D721Med (cell line): ENCODE measurements around the gene ARHGAP45.
"Not testable (repeated sequence)": the region's sequence is repeated elsewhere in the genome, so short reads cannot be mapped to it uniquely, and the experiment has no call there.

Experiments
- DNase-seq: peaks from one replicate; pipeline ENCODE4 v3.0.0; 2011; ENCODE audit warnings: low spot score; ENCODE audit not compliant: insufficient read length
- FAIRE-seq: peaks from 2 replicates; lab custom pipeline; 2011; peaks lifted over from hg19 to GRCh38; lab: Jason Lieb, UNC
- CTCF ChIP-seq: IDR thresholded peaks from 2 replicates; pipeline ENCODE4 v1.5.1; 2012; ENCODE audit warnings: mild to moderate bottlenecking, control low read depth; ENCODE audit not compliant: insufficient read depth; ENCODE audit errors: missing control alignments

ARHGAP45 gene

GRCh38 chr19:1128106-1128505 lies 61.1 kb downstream of the ARHGAP45 start:
- TF ChIP-seq CTCF, result no peak
- FAIRE-seq (no peak), DNase-seq (no peak)

DNA sequence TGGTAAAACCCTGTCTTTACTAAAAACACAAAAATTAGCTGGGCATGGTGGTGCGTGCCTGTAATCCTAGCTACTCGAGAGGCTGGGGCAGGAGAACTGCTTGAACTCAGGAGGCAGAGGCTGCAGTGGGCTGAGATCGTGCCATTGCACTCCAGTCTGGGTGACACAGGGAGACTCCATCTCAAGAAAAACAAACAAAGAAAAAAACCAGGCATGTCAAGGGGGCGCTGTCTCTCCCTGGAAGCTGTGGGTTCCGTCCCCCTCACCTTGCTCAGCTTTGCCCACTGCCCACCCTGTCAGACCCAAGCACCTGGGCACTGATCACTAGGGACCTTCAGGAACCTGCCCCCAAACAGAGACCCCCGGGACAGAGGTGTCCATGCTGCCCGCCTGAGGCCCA lies 62.1 kb downstream of the ARHGAP45 start:
- not testable (repeated sequence) for DNase-seq, FAIRE-seq

DNA sequence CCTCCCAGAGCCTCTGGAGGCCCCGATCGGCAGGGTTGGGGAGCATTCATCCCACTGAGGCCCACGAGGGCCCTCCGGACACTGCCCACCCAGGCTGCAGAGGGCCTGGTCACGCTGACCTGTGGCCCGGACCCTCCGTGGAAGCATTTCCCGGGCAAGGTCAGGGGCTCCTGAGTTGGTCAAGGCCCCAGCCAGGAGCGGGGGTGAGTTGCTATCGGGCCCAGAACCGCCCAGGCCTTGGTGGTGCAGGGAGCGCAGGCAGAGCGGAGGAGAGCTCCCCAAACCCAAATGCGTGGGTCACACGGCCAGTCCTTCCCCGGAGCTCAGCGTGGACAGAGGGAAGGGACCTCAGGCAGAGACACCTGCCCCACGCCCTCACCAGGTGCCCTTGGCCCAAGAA lies 62.6 kb downstream of the ARHGAP45 start:
- FAIRE-seq (no peak), DNase-seq (no peak)
- no peak for TF ChIP-seq CTCF

DNA sequence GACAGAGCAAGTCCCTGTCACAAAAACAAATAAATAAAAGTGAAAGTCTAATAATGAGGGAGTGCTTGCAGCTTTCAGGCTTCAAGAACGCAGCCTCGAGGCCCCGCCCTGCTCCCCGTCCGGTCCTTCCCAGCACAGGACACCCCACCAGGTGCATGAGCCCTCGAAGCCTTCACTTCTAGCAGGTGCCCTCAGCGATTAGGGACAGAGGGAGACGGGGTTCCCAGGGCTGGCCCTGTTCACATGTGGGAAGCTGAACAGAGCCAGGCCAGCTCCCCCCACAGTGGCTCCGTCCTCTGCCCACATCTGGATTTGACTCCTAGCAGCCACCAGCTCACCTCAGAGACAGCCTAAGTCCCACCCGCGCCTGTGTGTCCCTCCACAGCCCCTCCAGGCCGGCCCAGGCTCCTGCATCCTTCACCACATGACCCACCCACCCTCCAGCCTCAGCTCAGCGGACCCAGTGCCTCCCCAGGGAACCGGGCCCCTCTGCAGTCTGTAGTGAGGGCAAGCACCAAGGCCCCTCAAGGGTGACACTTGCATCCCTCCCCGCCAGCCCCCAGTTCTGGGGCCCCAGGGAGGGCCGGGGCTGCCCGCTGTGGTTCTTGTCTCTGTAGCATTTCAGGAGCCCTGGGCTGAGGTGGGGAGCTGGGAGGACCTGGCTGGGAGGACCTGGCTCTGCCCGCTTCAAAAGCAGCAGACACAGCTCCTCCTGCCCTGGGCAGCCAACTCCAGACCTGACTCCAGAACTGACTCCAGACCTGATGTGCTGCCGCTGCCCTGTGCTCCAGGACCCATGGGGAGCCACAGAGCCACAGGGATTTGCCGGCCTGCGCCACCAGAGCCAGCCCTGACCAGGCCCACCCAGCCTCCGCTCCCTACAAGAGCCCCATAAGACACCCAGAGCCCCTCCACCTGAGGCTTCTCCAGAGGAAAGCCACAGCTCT lies 64.1 kb downstream of the ARHGAP45 start:
- DNase-seq, result no peak
- no peak for FAIRE-seq
- no peak for TF ChIP-seq CTCF

- no peak for TF ChIP-seq CTCF
- FAIRE-seq (no peak), DNase-seq (no peak)
Observed at GRCh38 chr19:1131718-1132551, 65.0 kb downstream of the ARHGAP45 start.

DNA sequence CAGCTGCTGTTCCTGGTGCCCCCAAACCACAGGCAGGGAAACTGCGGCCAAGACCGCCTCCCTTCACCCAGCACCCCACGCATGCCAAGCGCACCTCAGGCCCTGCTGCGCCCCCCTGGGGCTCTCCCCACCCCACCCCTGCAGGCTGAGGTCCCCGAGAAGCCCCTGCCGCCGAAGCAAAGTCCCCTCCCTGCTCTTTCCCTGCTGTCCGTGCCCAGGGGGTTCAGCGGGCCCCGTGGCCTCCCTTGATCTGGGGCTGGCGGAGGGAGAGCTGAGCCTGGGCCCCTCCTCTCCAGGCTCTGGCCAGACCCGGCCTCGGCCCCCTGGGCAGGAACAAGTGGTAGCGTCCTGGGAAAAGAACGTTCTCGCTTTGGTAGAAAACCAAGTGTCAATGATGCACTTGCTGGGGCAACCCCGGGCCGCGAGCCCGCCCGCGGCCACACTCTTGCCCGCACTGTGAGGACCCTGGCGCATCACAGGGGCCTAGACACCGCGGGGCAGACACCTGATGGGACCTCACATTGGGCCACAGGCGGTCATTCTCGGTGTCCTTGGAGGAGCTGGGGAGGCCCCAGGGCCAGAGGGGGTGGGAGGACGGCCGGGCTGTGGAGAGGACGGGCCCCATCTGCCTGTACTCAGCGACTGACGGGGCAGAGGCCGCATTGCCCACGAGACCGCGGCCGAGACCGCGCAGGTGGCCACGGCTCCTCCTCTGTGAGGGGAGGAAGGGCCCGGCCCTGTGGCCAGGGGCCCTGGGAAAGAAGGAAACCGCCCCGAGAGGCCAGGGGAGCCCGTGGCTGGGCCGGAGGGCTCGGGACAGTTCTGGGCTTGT lies 65.8 kb downstream of the ARHGAP45 start:
- FAIRE-seq (no peak), DNase-seq (no peak)
- TF ChIP-seq CTCF, result no peak

GRCh38 chr19:1133471-1133929 lies 66.5 kb downstream of the ARHGAP45 start:
- no peak for FAIRE-seq
- no peak for TF ChIP-seq CTCF
- DNase-seq, result no peak
